ENCODE measurements around the gene CYTH4.

DNA sequence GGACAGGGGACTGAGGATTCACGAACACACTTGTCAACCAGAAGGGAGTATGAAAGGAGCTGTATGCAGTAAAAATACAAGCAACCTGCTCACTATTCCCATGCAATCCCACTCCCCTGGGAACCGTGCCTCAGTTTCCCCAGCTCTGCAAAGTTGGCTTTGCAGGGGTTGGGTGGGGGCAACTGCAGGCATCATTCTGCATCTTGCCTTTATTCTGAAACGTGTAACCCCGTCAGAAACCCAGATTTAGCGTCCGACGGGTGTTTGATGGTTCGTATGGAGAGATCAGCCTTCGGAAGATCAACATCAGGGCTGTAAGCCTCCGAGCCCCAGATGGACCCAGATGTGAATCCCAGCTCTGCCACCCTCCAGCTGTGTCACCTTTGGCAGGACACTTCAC, 3.6 kb downstream of the CYTH4 start:
- no peak for TF ChIP-seq POLR2A (IDR thresholded peaks at IDR 0.05; ENCODE audit: low read length)
- TF ChIP-seq GATA1 (IDR thresholded peaks at IDR 0.05; ENCODE audit: low read depth, low read length) = no peak

Measured in erythroblast (primary cell).